A549 (cell line): Measurements from ENCODE around the gene HSD11B1L.

Experiments used
- CHD4 ChIP-seq: fragments of 200-600 bp; sonication (generic); IDR thresholded peaks from 2 replicates; pipeline ENCODE4 v1.6.1; 2016; ENCODE audit warnings: antibody characterized with exemption, mild to moderate bottlenecking, borderline replicate concordance
- EHF ChIP-seq: fragments of 250-450 bp; sonication (Bioruptor Pico); IDR thresholded peaks from 2 replicates; pipeline ENCODE4 v1.5.0; 2020; ENCODE audit warnings: mild to moderate bottlenecking
- EP300 ChIP-seq, 2 experiments: fragments of >200 bp; sonication (Bioruptor Twin); formaldehyde crosslinking; IDR thresholded peaks; 2 replicates in 1 of 2; 3 replicates in 1 of 2; pipeline ENCODE4 v1.6.1; 2016 to 2017
- ESRRA ChIP-seq: fragments of 150-350 bp; IDR thresholded peaks from 2 replicates; pipeline ENCODE4 v1.6.1; 2014; ENCODE audit warnings: mild to moderate bottlenecking, low read length, borderline replicate concordance
- RNF2 ChIP-seq: fragments of 200-600 bp; sonication (generic); IDR thresholded peaks from 2 replicates; pipeline ENCODE4 v1.6.1; 2016; ENCODE audit warnings: low read depth, mild to moderate bottlenecking, antibody characterized with exemption, moderate library complexity, borderline replicate concordance
- SMC3 ChIP-seq: fragments of >200 bp; sonication (Bioruptor Twin); formaldehyde crosslinking; IDR thresholded peaks from 3 replicates; pipeline ENCODE4 v1.6.1; 2018; ENCODE audit warnings: inconsistent platforms
- TF ChIP-seq, protein P1 (sequence below): fragments of >200 bp; sonication (Bioruptor Twin); formaldehyde crosslinking; IDR thresholded peaks from 3 replicates; pipeline ENCODE4 v1.5.1; 2016

DNA sequence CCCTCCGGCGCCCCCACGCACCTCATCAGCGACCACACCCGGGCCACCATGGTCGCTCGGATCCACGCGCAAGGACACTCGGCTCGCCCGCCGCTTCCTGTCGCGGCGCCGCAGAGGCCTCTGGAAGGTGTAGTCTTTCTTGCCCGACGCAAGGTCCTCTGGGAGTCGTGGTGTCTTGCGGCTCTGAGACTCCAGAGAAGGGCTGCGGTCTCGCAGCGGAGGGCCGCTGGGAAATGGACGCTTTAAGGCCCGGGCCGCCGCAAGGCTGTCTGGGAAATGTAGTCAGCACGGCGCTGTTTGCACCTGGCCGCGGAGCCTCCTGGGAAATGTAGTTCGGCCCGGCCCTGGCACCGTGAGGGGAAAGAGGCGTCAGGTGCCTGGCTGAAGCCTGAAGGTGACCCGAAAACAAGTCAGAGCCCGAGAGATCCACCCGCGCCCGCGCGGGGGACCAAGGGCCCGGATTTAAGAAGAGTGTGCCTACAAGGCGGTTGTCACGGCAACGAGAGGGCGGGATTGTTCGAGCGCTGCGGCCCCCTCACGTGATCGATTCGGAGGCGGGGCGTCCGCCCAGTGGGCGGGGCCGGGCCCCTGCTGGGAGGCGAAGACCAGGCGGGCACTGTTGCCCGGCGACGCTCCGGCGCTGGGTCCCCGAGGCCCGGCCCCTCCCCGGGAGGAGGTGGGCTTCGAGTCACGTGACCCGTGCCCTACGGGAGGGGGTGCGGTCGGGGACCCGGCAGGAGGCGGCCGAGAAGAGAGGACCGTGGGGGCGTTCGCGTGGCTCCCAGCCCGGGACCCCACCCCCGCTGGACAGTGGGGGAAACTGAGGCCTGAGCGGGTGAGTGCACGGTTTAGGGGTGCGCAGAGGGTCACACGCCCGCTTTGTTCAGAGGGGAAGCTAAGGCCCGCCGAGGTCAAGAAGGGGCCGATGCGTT, at the start of gene HSD11B1L, which contains the start of gene MICOS13:
- TF ChIP-seq SMC3 (no peak), EHF (CRISPR knock-in tag) (no peak), CHD4 (no peak), RNF2 (no peak), ESRRA (no peak), EP300 (IDR thresholded peaks at IDR 0.05) (no peak)
- TF ChIP-seq, protein P1, sequence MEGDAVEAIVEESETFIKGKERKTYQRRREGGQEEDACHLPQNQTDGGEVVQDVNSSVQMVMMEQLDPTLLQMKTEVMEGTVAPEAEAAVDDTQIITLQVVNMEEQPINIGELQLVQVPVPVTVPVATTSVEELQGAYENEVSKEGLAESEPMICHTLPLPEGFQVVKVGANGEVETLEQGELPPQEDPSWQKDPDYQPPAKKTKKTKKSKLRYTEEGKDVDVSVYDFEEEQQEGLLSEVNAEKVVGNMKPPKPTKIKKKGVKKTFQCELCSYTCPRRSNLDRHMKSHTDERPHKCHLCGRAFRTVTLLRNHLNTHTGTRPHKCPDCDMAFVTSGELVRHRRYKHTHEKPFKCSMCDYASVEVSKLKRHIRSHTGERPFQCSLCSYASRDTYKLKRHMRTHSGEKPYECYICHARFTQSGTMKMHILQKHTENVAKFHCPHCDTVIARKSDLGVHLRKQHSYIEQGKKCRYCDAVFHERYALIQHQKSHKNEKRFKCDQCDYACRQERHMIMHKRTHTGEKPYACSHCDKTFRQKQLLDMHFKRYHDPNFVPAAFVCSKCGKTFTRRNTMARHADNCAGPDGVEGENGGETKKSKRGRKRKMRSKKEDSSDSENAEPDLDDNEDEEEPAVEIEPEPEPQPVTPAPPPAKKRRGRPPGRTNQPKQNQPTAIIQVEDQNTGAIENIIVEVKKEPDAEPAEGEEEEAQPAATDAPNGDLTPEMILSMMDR = no peak
